SK-N-SH (cell line): ENCODE data around the gene RYR3. TPM values are rescaled to one million over a fixed set of nuclear protein-coding genes. Genes with fewer than 3 reads are reported as not detected.

Experiments used
- CTCF ChIA-PET: fragments of 300-600, 350-600 bp; formaldehyde crosslinking; extraction: SDS; loops from one replicate; lab custom pipeline; 2021; lab: Yijun Ruan, JAX
- POLR2A ChIA-PET: fragments of 350-600 bp; sonication (Branson Sonifier 250); formaldehyde crosslinking; extraction: SDS; loops from one replicate; lab custom pipeline; 2020; ENCODE audit warnings: antibody characterized with exemption, inconsistent platforms; lab: Yijun Ruan, JAX
- DNase-seq: peaks from one replicate; pipeline ENCODE4 v3.0.0; 2012
- H2AFZ ChIP-seq: fragments of 200-600 bp; sonication (generic); 2 replicates; pipeline ENCODE4 v1.8.1; 2016; ENCODE audit warnings: antibody characterized with exemption, mild to moderate bottlenecking, low read depth
- H3F3A ChIP-seq: fragments of 200-600 bp; sonication (generic); replicated peaks from 2 replicates; pipeline ENCODE3; 2016; ENCODE audit warnings: antibody characterized with exemption, mild to moderate bottlenecking; ENCODE audit not compliant: insufficient read depth
- H3K27ac ChIP-seq, 2 experiments: fragments of 200-500 bp in 1 of 2; fragments of 200-600 bp in 1 of 2; sonication (Bioruptor generic) in 1 of 2; sonication (generic), shearing (Covaris generic) in 1 of 2; 2 replicates each; pipeline versions ENCODE4 v1.5.1 to v1.6.1; 2014 to 2016; ENCODE audit warnings: low read depth in 2 of 2, inconsistent platforms in 1 of 2, low read length in 1 of 2, mild to moderate bottlenecking in 1 of 2, mixed read lengths in 1 of 2
- H3K27me3 ChIP-seq: fragments of 200-600 bp; sonication (generic), shearing (Covaris generic); 2 replicates; pipeline ENCODE4 v1.6.1; 2016; ENCODE audit warnings: mixed run types; ENCODE audit not compliant: insufficient read depth
- H3K36me3 ChIP-seq, 2 experiments: fragments of 200-500 bp in 1 of 2; fragments of 200-600 bp in 1 of 2; sonication (Bioruptor generic) in 1 of 2; sonication (generic) in 1 of 2; replicated peaks in 1 of 2; 2 replicates each; pipeline versions ENCODE3 to v1.5.1; 2014 to 2016; ENCODE audit warnings: low read length in 1 of 2, mild to moderate bottlenecking in 1 of 2; ENCODE audit not compliant: insufficient read depth in 2 of 2, control insufficient read depth in 1 of 2
- H3K4me1 ChIP-seq, 2 experiments: fragments of 200-500 bp in 1 of 2; fragments of 200-600 bp in 1 of 2; sonication (Bioruptor generic) in 1 of 2; sonication (generic), shearing (Covaris generic) in 1 of 2; 2 replicates each; pipeline versions ENCODE4 v1.5.1 to v1.6.1; 2014 to 2016; ENCODE audit warnings: low read depth in 1 of 2, low read length in 1 of 2, mixed run types in 1 of 2; ENCODE audit not compliant: insufficient read depth in 2 of 2, control insufficient read depth in 1 of 2
- H3K4me2 ChIP-seq: fragments of 200-600 bp; sonication (generic), shearing (Covaris generic); 2 replicates; pipeline ENCODE4 v1.6.1; 2017; ENCODE audit warnings: mixed run types
- H3K4me3 ChIP-seq, 2 experiments: fragments of 200-500 bp in 1 of 2; fragments of 200-600 bp in 1 of 2; sonication (Bioruptor generic) in 1 of 2; sonication (generic), shearing (Covaris generic) in 1 of 2; 2 replicates each; pipeline versions ENCODE4 v1.5.1 to v1.8.1; 2014 to 2016; ENCODE audit warnings: low read depth in 2 of 2, inconsistent platforms in 1 of 2, low read length in 1 of 2, mild to moderate bottlenecking in 1 of 2, mixed read lengths in 1 of 2, moderate library complexity in 1 of 2
- H3K79me2 ChIP-seq: fragments of 200-600 bp; sonication (generic); 2 replicates; pipeline ENCODE4 v1.8.1; 2017; ENCODE audit warnings: mild to moderate bottlenecking; ENCODE audit not compliant: insufficient read depth
- H3K9ac ChIP-seq: fragments of 200-600 bp; sonication (generic); 2 replicates; pipeline ENCODE4 v1.6.1; 2017; ENCODE audit warnings: mixed run types
- H3K9me2 ChIP-seq: fragments of 200-600 bp; sonication (generic); 2 replicates; pipeline ENCODE4 v1.6.1; 2017; ENCODE audit warnings: mixed run types
- H3K9me3 ChIP-seq: fragments of 200-600 bp; sonication (generic); 2 replicates; pipeline ENCODE4 v1.6.1; 2017; ENCODE audit warnings: mixed run types, mild to moderate bottlenecking, moderate library complexity
- H4K20me1 ChIP-seq: fragments of 200-600 bp; sonication (generic); 2 replicates; pipeline ENCODE4 v1.6.1; 2017; ENCODE audit warnings: mild to moderate bottlenecking, mixed run types; ENCODE audit not compliant: insufficient read depth
- CHD2 ChIP-seq: fragments of 150-350 bp; IDR thresholded peaks from 2 replicates; pipeline ENCODE4 v1.6.1; 2018; ENCODE audit warnings: low read length; ENCODE audit not compliant: partially characterized antibody
- EP300 ChIP-seq, 2 experiments: IDR thresholded peaks; 2 replicates each; pipeline versions ENCODE4 v1.4.0 to v1.6.1; 2012; ENCODE audit warnings: borderline replicate concordance in 1 of 2, low read depth in 1 of 2, low read length in 1 of 2
- EZH2phosphoT487 ChIP-seq: fragments of 200-600 bp; sonication (generic); IDR thresholded peaks from 2 replicates; pipeline ENCODE4 v1.6.1; 2017; ENCODE audit warnings: low read depth, mixed run types, mild to moderate bottlenecking, antibody characterized with exemption, moderate library complexity, borderline replicate concordance
- FOXJ3 ChIP-seq: sonication (generic); formaldehyde crosslinking; IDR thresholded peaks from 2 replicates; pipeline ENCODE4 v1.5.1; 2020; ENCODE audit warnings: mild to moderate bottlenecking, missing genetic modification reagents
- GABPA ChIP-seq: IDR thresholded peaks from 2 replicates; pipeline ENCODE4 v1.4.0; 2012; ENCODE audit warnings: low read depth, mild to moderate bottlenecking
- GATA2 ChIP-seq: sonication (generic); formaldehyde crosslinking; IDR thresholded peaks from 2 replicates; pipeline ENCODE4 v1.5.0; 2020; ENCODE audit warnings: mild to moderate bottlenecking, missing genetic modification reagents
- IRF3 ChIP-seq: fragments of 150-350 bp; IDR thresholded peaks from 2 replicates; pipeline ENCODE4 v1.6.1; 2016; ENCODE audit warnings: mild to moderate bottlenecking, low read depth, low read length
- JUND ChIP-seq: IDR thresholded peaks from 2 replicates; pipeline ENCODE4 v1.4.0; 2012
- MEF2A ChIP-seq: IDR thresholded peaks from 2 replicates; pipeline ENCODE4 v1.4.0; 2012; ENCODE audit warnings: low read depth, borderline replicate concordance
- MXI1 ChIP-seq: IDR thresholded peaks from 2 replicates; pipeline ENCODE4 v1.6.1; 2012; ENCODE audit warnings: mild to moderate bottlenecking, low read depth, low read length, improper control_type of control experiment
- NFIC ChIP-seq: IDR thresholded peaks from 2 replicates; pipeline ENCODE4 v1.4.0; 2012; ENCODE audit warnings: borderline replicate concordance
- NRF1 ChIP-seq: IDR thresholded peaks from 2 replicates; pipeline ENCODE4 v1.6.1; 2012; ENCODE audit warnings: low read depth, mild to moderate bottlenecking, low read length
- RFX5 ChIP-seq: IDR thresholded peaks from 2 replicates; pipeline ENCODE4 v1.6.1; 2012; ENCODE audit warnings: mild to moderate bottlenecking, improper control_type of control experiment, low read length
- SIN3A ChIP-seq: IDR thresholded peaks from 2 replicates; pipeline ENCODE4 v1.6.1; 2012; ENCODE audit warnings: low read depth, mild to moderate bottlenecking, low read length, moderate library complexity, borderline replicate concordance
- SMC3 ChIP-seq: IDR thresholded peaks from 2 replicates; pipeline ENCODE4 v1.6.1; 2012; ENCODE audit warnings: low read depth, low read length, improper control_type of control experiment
- TCF12 ChIP-seq: IDR thresholded peaks from 2 replicates; pipeline ENCODE4 v1.4.0; 2012
- TEAD4 ChIP-seq: IDR thresholded peaks from 2 replicates; pipeline ENCODE4 v1.4.0; 2012; ENCODE audit warnings: mild to moderate bottlenecking, borderline replicate concordance; ENCODE audit not compliant: insufficient read depth
- USF2 ChIP-seq: fragments of 150-350 bp; IDR thresholded peaks from 2 replicates; pipeline ENCODE4 v1.6.1; 2017; ENCODE audit warnings: antibody characterized with exemption, low read length, low read depth, borderline replicate concordance
- WGBS: methylation state at CpG from one replicate; pipeline ENCODE4 v1.1.6; 2017; ENCODE audit warnings: low lambda C conversion rate; 5-methylcytosine and 5-hydroxymethylcytosine counted together
- polyA plus RNA-seq, 3 experiments: library from polyadenylated mRNA; depleted of rRNA; stranded (reverse); fragments of >200 nt; gene quantifications; 2 replicates each; pipeline ENCODE4 v1.2.3, GENCODE V29; 2012

Gene RYR3
- polyA plus RNA-seq, 1 of the 3 experiments (the other 2 are of a cell fraction) = 0.02 TPM

GRCh38 chr15:33660151-33660550, 349.4 kb downstream of the RYR3 start (continued):
- TF ChIP-seq MXI1 = no peak
- TF ChIP-seq GATA2 (CRISPR knock-in tag) = no peak
- no peak for TF ChIP-seq EP300 (IDR thresholded peaks at IDR 0.05; ENCODE audit: borderline replicate concordance in 1 of 2, low read depth in 1 of 2, low read length in 1 of 2)
- TF ChIP-seq SMC3 = no peak
- TF ChIP-seq FOXJ3 (CRISPR knock-in tag) = no peak
- no peak for TF ChIP-seq NFIC
- TF ChIP-seq CHD2 = no peak
- TF ChIP-seq GABPA = no peak
- no peak for TF ChIP-seq SIN3A
- no peak for TF ChIP-seq TCF12
- no peak for TF ChIP-seq RFX5
- no peak for TF ChIP-seq NRF1
- TF ChIP-seq, all 33 proteins: peak for 0

GRCh38 chr15:33662014-33662413, 351.2 kb downstream of the RYR3 start:
- H3K79me2 ChIP-seq = no peaks in the 10 kb centered on the region
- H3K4me3 ChIP-seq = no peak overlapping the region
- no peak overlapping the region for H3K4me2 ChIP-seq
- no peak for DNase-seq
- no peak overlapping the region for H3K27ac ChIP-seq
- no peaks in the 10 kb centered on the region for H3K9me3 ChIP-seq
- H3F3A ChIP-seq = no peaks in the 10 kb centered on the region
- no peaks in the 10 kb centered on the region for H3K36me3 ChIP-seq
- no peaks in the 10 kb centered on the region for H3K4me1 ChIP-seq
- ChIA-PET CTCF (no interaction called here), POLR2A (no interaction called here)
- no peaks in the 10 kb centered on the region for H3K9me2 ChIP-seq
- WGBS = 75% methylated on average over 14 of the region's 14 CpGs
- no peak for TF ChIP-seq MEF2A
- TF ChIP-seq IRF3 = no peak
- TF ChIP-seq GABPA = no peak
- no peak for TF ChIP-seq USF2
- no peak overlapping the region for H2AFZ ChIP-seq
- H3K9ac ChIP-seq = no peak overlapping the region
- H3K27me3 ChIP-seq = no peaks in the 10 kb centered on the region
- H4K20me1 ChIP-seq = no peaks in the 10 kb centered on the region

GRCh38 chr15:33664947-33665346, 354.2 kb downstream of the RYR3 start:
- Histone ChIP-seq H3K79me2 (no peaks in the 10 kb centered on the region), H3K36me3 (no peaks in the 10 kb centered on the region), H3K9ac (no peak overlapping the region), H3K27me3 (no peaks in the 10 kb centered on the region), H3K4me3 (no peak overlapping the region), H3K4me2 (no peak overlapping the region), H3K27ac (no peak overlapping the region), H3F3A (no peaks in the 10 kb centered on the region), H2AFZ (no peak overlapping the region), H4K20me1 (no peaks in the 10 kb centered on the region), H3K4me1 (no peaks in the 10 kb centered on the region), H3K9me2 (no peaks in the 10 kb centered on the region), H3K9me3 (no peaks in the 10 kb centered on the region)
- ChIA-PET CTCF (interaction anchor here (1.2 to 2.4 kb wide), 2 partner anchors 10 to 36 kb away, joined by 3 to 6 read pairs; no protein-coding TSS in a partner anchor), POLR2A (no interaction called here)
- DNase-seq = no peak
- WGBS = 39% methylated on average over 2 of the region's 2 CpGs
- TF ChIP-seq FOXJ3 (CRISPR knock-in tag) (no peak), RFX5 (no peak), TEAD4 (no peak), TCF12 (no peak), EZH2phosphoT487 (no peak), JUND (no peak)
